Measurements from ENCODE around the gene ACTMAP. TPM values are rescaled to one million over a fixed set of nuclear protein-coding genes. Genes with fewer than 3 reads are reported as not detected.

The ACTMAP gene
- total RNA-seq, 1 donor = 1.1 TPM

DNA sequence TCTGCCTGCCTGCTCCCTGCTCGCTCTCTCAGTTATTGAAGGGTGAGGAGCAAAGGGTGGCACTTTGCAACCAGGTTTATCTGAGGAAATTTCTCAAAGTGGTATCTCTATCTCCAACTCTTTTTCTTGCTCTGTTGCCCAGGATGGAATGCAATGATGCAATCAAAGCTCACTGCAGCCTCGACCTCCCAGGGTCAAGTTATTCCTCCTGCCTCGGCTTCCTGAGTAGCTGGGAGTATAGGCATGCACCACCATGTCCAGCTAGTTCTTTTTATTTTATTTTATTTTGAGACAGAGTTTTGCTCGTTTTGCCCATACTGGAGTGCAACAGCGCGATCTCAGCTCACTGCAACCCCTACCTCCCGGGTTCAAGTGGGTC is 4.9 kb downstream of the ACTMAP start:
- Histone ChIP-seq H3K27me3 (ENCODE audit: insufficient read depth, low read length) (no peaks in the 10 kb centered on the region), H3K27ac (ENCODE audit: low read depth, low read length) (peak overlapping the region; percentile 52), H3K79me2 (ENCODE audit: insufficient read depth, low read length) (no peaks in the 10 kb centered on the region), H3K4me1 (ENCODE audit: insufficient read depth, low read length) (peaks cover 20% of the 10 kb centered on the region), H2AFZ (ENCODE audit: low read length) (peak overlapping the region; percentile 54), H3K36me3 (ENCODE audit: insufficient read depth, low read length) (no peaks in the 10 kb centered on the region), H3K4me3 (ENCODE audit: insufficient read depth, low read length) (no peak overlapping the region), H3K9me3 (ENCODE audit: low read depth, low read length) (no peaks in the 10 kb centered on the region), H3K4me2 (ENCODE audit: insufficient read depth, low read length) (no peak overlapping the region), H4K20me1 (ENCODE audit: insufficient read depth, low read length) (no peaks in the 10 kb centered on the region)
- TF ChIP-seq, protein P1, sequence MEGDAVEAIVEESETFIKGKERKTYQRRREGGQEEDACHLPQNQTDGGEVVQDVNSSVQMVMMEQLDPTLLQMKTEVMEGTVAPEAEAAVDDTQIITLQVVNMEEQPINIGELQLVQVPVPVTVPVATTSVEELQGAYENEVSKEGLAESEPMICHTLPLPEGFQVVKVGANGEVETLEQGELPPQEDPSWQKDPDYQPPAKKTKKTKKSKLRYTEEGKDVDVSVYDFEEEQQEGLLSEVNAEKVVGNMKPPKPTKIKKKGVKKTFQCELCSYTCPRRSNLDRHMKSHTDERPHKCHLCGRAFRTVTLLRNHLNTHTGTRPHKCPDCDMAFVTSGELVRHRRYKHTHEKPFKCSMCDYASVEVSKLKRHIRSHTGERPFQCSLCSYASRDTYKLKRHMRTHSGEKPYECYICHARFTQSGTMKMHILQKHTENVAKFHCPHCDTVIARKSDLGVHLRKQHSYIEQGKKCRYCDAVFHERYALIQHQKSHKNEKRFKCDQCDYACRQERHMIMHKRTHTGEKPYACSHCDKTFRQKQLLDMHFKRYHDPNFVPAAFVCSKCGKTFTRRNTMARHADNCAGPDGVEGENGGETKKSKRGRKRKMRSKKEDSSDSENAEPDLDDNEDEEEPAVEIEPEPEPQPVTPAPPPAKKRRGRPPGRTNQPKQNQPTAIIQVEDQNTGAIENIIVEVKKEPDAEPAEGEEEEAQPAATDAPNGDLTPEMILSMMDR (IDR thresholded peaks at IDR 0.05; ENCODE audit: extremely low read depth, low read depth, low read length) = no peak
- peak; percentile 79 for DNase-seq (ENCODE audit: insufficient read length, low spot score, missing footprints)

- no peak overlapping the region for H3K4me2 ChIP-seq (ENCODE audit: insufficient read depth, low read length)
- H3K27ac ChIP-seq (ENCODE audit: low read depth, low read length) = peak overlapping the region; percentile 52
- no peaks in the 10 kb centered on the region for H3K79me2 ChIP-seq (ENCODE audit: insufficient read depth, low read length)
- DNase-seq (ENCODE audit: insufficient read length, low spot score, missing footprints) = no peak
- H3K4me3 ChIP-seq (ENCODE audit: insufficient read depth, low read length) = no peak overlapping the region
- TF ChIP-seq, protein P1 (IDR thresholded peaks at IDR 0.05; ENCODE audit: extremely low read depth, low read depth, low read length) = no peak
- peaks cover 16% of the 10 kb centered on the region for H3K4me1 ChIP-seq (ENCODE audit: insufficient read depth, low read length)
- no peaks in the 10 kb centered on the region for H4K20me1 ChIP-seq (ENCODE audit: insufficient read depth, low read length)
- no peaks in the 10 kb centered on the region for H3K27me3 ChIP-seq (ENCODE audit: insufficient read depth, low read length)
- H3K36me3 ChIP-seq (ENCODE audit: insufficient read depth, low read length) = no peaks in the 10 kb centered on the region
- H3K9me3 ChIP-seq (ENCODE audit: low read depth, low read length) = no peaks in the 10 kb centered on the region
- H2AFZ ChIP-seq (ENCODE audit: low read length) = peak overlapping the region; percentile 54
These were observed 5.5 kb downstream of the ACTMAP start for GRCh38 chr19:40744554-40745401.

DNA sequence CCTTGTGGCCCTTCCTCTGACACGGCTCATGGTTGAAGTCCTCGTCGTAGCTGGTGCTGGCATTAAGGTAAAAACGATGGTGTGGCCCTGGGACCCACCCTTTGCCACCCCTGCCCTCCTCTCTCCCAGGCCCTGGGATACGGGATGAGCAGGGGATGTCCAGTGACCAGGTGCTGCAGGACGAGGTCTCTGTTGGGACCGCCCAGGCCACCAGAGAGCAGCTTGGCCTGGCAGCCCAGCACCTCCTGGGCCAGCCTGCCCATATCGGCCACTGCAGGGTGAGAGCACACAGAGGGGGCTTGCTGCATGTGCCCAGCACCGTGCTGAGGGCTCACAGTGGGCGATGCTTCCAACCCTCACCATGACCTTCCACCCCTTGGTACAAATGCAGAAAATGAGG is 6.4 kb downstream of the ACTMAP start:
- no peaks in the 10 kb centered on the region for H4K20me1 ChIP-seq (ENCODE audit: insufficient read depth, low read length)
- no peak overlapping the region for H3K4me2 ChIP-seq (ENCODE audit: insufficient read depth, low read length)
- H3K79me2 ChIP-seq (ENCODE audit: insufficient read depth, low read length) = no peaks in the 10 kb centered on the region
- H2AFZ ChIP-seq (ENCODE audit: low read length) = no peak overlapping the region
- DNase-seq (ENCODE audit: insufficient read length, low spot score, missing footprints) = peak; percentile 77
- no peaks in the 10 kb centered on the region for H3K9me3 ChIP-seq (ENCODE audit: low read depth, low read length)
- H3K4me3 ChIP-seq (ENCODE audit: insufficient read depth, low read length) = no peak overlapping the region
- no peaks in the 10 kb centered on the region for H3K27me3 ChIP-seq (ENCODE audit: insufficient read depth, low read length)
- peaks cover 8% of the 10 kb centered on the region for H3K36me3 ChIP-seq (ENCODE audit: insufficient read depth, low read length)
- no peak overlapping the region for H3K27ac ChIP-seq (ENCODE audit: low read depth, low read length)
- TF ChIP-seq, protein P1 (IDR thresholded peaks at IDR 0.05; ENCODE audit: extremely low read depth, low read depth, low read length) = no peak
- peaks cover 12% of the 10 kb centered on the region for H3K4me1 ChIP-seq (ENCODE audit: insufficient read depth, low read length)

DNA sequence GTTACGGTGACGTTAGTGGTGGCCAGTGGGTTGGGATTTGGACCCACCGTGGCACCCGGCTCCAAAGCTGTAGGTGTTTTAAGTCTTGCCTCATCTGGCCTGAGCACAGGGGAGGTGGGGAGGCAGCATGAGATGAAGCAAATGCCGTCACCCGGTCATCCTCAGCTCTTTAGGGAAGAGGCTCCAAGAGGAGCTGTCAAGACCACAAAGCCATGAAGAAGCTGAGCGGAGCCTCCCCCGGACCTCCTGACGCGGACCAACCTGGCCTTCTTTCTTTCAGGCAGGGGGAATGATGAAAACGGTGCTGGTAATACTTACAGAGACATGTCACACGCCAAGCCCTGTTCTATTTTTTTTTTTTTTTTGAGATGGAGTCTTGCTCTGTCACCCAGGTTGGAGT is 7.4 kb downstream of the ACTMAP start:
- no peak for DNase-seq (ENCODE audit: insufficient read length, low spot score, missing footprints)
- H3K4me3 ChIP-seq (ENCODE audit: insufficient read depth, low read length) = no peak overlapping the region
- no peak overlapping the region for H3K27ac ChIP-seq (ENCODE audit: low read depth, low read length)
- no peaks in the 10 kb centered on the region for H4K20me1 ChIP-seq (ENCODE audit: insufficient read depth, low read length)
- H2AFZ ChIP-seq (ENCODE audit: low read length) = no peak overlapping the region
- H3K4me1 ChIP-seq (ENCODE audit: insufficient read depth, low read length) = peaks cover 12% of the 10 kb centered on the region
- H3K79me2 ChIP-seq (ENCODE audit: insufficient read depth, low read length) = no peaks in the 10 kb centered on the region
- TF ChIP-seq, protein P1 (IDR thresholded peaks at IDR 0.05; ENCODE audit: extremely low read depth, low read depth, low read length) = no peak
- H3K4me2 ChIP-seq (ENCODE audit: insufficient read depth, low read length) = no peak overlapping the region
- peaks cover 8% of the 10 kb centered on the region for H3K36me3 ChIP-seq (ENCODE audit: insufficient read depth, low read length)
- no peaks in the 10 kb centered on the region for H3K9me3 ChIP-seq (ENCODE audit: low read depth, low read length)
- H3K27me3 ChIP-seq (ENCODE audit: insufficient read depth, low read length) = no peaks in the 10 kb centered on the region
